HCT116 (cell line): Measurements from ENCODE around the gene DUSP3.

ENCODE experiments used
- EGR1 ChIP-seq: IDR thresholded peaks from 2 replicates; pipeline ENCODE4 v1.6.1; 2012; ENCODE audit warnings: low read depth
- POLR2A ChIP-seq: IDR thresholded peaks from 2 replicates; pipeline ENCODE4 v1.7.0; 2011; ENCODE audit warnings: borderline replicate concordance; ENCODE audit not compliant: insufficient read depth, insufficient read length; ENCODE audit errors: extremely low read depth
- POLR2AphosphoS5 ChIP-seq: IDR thresholded peaks from 2 replicates; pipeline ENCODE4 v1.6.1; 2011; ENCODE audit warnings: mild to moderate bottlenecking, low read depth, low read length, moderate library complexity
- RAD21 ChIP-seq: IDR thresholded peaks from 2 replicates; pipeline ENCODE4 v1.6.1; 2012; ENCODE audit warnings: low read depth, mild to moderate bottlenecking
- SRF ChIP-seq: IDR thresholded peaks from 2 replicates; pipeline ENCODE4 v1.6.1; 2012; ENCODE audit warnings: low read depth
- YY1 ChIP-seq: IDR thresholded peaks from 2 replicates; pipeline ENCODE4 v1.6.1; 2011; ENCODE audit warnings: low read length, low read depth, moderate library complexity, mild to moderate bottlenecking; ENCODE audit not compliant: insufficient replicate concordance; ENCODE audit errors: extremely low read depth
- ZFX ChIP-seq: fragments of 450-650 bp; IDR thresholded peaks from 2 replicates; pipeline ENCODE4 v1.6.1; 2017
- ZNF274 ChIP-seq: fragments of 200-500 bp; sonication (Bioruptor generic); IDR thresholded peaks from 2 replicates; pipeline ENCODE4 v1.6.1; 2014; ENCODE audit warnings: mild to moderate bottlenecking, low read depth, low read length, inconsistent platforms
- TF ChIP-seq, protein P1 (sequence below), 3 experiments: fragments of 200-600 bp in 1 of 3; sonication (generic) in 1 of 3; IDR thresholded peaks in 2 of 3; conservative IDR thresholded peaks in 1 of 3; 2 replicates each; pipeline ENCODE4 v1.5.1; 2012 to 2017; ENCODE audit warnings: low read depth in 2 of 3, low read length in 2 of 3, antibody characterized with exemption in 1 of 3, borderline replicate concordance in 1 of 3, control low read depth in 1 of 3, mild to moderate bottlenecking in 1 of 3, mixed read lengths in 1 of 3, mixed run types in 1 of 3, moderate library complexity in 1 of 3; ENCODE audit not compliant: insufficient read depth in 1 of 3

DNA sequence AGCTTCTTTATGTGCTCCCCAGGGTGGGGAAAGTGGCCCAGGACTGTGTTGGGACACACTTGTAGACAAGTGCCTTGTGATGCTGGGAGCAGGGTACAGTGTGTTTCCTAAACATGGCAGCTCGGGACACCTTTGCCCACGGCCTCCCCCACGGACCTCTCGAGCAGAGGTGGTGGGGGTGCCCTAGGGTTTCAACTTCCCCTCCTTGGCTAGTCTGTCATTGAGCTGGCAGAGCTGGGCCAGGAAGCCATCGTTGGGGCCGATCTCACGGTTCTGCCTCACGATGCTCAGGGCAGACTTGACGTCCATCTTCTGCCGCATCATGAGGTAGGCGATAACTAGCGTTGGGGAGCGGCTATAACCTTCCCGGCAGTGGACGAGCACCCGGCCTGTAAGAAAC is 9.4 kb downstream of the DUSP3 start:
- TF ChIP-seq SRF: no peak
- TF ChIP-seq YY1: no peak
- no peak for TF ChIP-seq POLR2A
- TF ChIP-seq, protein P1, sequence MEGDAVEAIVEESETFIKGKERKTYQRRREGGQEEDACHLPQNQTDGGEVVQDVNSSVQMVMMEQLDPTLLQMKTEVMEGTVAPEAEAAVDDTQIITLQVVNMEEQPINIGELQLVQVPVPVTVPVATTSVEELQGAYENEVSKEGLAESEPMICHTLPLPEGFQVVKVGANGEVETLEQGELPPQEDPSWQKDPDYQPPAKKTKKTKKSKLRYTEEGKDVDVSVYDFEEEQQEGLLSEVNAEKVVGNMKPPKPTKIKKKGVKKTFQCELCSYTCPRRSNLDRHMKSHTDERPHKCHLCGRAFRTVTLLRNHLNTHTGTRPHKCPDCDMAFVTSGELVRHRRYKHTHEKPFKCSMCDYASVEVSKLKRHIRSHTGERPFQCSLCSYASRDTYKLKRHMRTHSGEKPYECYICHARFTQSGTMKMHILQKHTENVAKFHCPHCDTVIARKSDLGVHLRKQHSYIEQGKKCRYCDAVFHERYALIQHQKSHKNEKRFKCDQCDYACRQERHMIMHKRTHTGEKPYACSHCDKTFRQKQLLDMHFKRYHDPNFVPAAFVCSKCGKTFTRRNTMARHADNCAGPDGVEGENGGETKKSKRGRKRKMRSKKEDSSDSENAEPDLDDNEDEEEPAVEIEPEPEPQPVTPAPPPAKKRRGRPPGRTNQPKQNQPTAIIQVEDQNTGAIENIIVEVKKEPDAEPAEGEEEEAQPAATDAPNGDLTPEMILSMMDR (IDR thresholded peaks at IDR 0.05 in 2 of 3, conservative IDR thresholded peaks at IDR 0.05 in 1 of 3; ENCODE audit: borderline replicate concordance in 1 of 3, insufficient read depth in 1 of 3, low read depth in 2 of 3, low read length in 2 of 3): no peak
- TF ChIP-seq POLR2AphosphoS5: no peak
- TF ChIP-seq EGR1: no peak
- TF ChIP-seq ZFX: no peak
- no peak for TF ChIP-seq ZNF274
- TF ChIP-seq RAD21: no peak
